Central memory CD8-positive, alpha-beta T cell (primary cell): ENCODE data around the gene MMD.
"Not testable (repeated sequence)": the region's sequence is repeated elsewhere in the genome, so short reads cannot be mapped to it uniquely, and the experiment has no call there.

Source experiments
- ATAC-seq: fragments of 150-1000 bp; cut with Tn5 transposase; replicated peaks from 2 replicates; pipeline ENCODE4 v1.10.0; 2022; ENCODE audit warnings: mild to moderate bottlenecking, moderate FRiP score, moderate number of reproducible peaks; ENCODE audit not compliant: poor library complexity, severe bottlenecking; ENCODE audit errors: extremely low read depth
- DNase-seq, 2 donors: peaks; one replicate each; pipeline ENCODE4 v3.0.0; 2021; ENCODE audit warnings: low spot score in 2 of 2
- H3K27ac Mint-ChIP-seq: one replicate; pipeline ENCODE4 v1.8.0; 2022; ENCODE audit warnings: low read depth, mild to moderate bottlenecking, moderate library complexity, mixed read lengths
- H3K27me3 Mint-ChIP-seq: one replicate; pipeline ENCODE4 v1.8.0; 2022; ENCODE audit warnings: mixed read lengths
- H3K36me3 Mint-ChIP-seq: one replicate; pipeline ENCODE4 v1.8.0; 2022; ENCODE audit warnings: mild to moderate bottlenecking, moderate library complexity, mixed read lengths; ENCODE audit not compliant: insufficient read depth
- H3K4me1 Mint-ChIP-seq: one replicate; pipeline ENCODE4 v1.8.0; 2022; ENCODE audit warnings: mixed read lengths
- H3K4me3 Mint-ChIP-seq: one replicate; pipeline ENCODE4 v1.8.0; 2022; ENCODE audit warnings: mild to moderate bottlenecking, moderate library complexity, mixed read lengths
- H3K9me3 Mint-ChIP-seq: one replicate; pipeline ENCODE4 v1.8.0; 2022; ENCODE audit warnings: mixed read lengths

Gene MMD

DNA sequence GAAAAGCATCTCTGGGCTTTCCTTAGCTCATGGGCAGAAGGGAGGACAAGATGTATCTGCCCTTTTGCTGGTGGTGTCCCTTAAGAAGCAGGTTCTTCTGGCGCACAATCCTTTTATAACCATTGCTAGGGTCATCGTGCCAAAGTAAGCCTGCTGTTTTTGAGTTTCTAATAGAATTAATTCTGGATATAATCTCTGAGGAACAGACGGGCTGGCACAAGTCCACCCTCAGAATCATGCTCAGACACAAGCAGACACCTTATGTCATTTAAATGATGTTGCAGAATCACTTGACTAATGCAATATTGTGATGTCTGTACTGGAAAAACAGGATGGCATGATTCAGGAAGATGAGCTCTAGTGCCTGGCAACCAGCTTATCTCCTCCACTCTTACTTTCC lies 18.8 kb upstream of the MMD start:
- ATAC-seq (no peak), DNase-seq (no peak)
- no peaks in the 10 kb centered on the region for H3K36me3 Mint-ChIP-seq
- H3K4me1 Mint-ChIP-seq = no peaks in the 10 kb centered on the region
- no peak overlapping the region for H3K27ac Mint-ChIP-seq
- peaks cover 18% of the 10 kb centered on the region for H3K27me3 Mint-ChIP-seq
- no peak overlapping the region for H3K4me3 Mint-ChIP-seq
- H3K9me3 Mint-ChIP-seq = no peaks in the 10 kb centered on the region

DNA sequence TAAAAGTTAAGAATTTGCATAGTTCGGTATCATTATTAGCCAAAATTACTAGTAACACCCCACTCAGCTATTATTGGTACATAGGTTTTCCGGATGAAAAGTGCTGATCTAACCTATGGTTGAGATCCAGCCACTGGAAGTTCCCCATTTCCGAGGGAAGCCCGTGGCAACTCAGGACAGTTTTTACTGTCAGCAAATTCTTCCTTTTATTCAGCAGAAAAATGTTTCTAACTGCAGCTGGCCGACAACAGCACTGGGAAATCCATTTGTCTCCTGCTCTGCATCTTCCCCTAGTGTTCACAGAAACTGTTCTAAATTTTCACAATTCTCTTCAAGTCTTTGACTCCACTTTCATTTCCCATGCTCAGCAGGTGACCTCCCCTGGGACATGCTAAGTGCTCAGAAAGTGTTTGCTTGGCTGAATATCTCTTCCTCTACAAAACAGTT lies 15.5 kb upstream of the MMD start:
- Mint-ChIP-seq H3K4me1 (no peaks in the 10 kb centered on the region), H3K27ac (no peak overlapping the region), H3K27me3 (peaks cover 28% of the 10 kb centered on the region), H3K36me3 (no peaks in the 10 kb centered on the region), H3K4me3 (no peak overlapping the region), H3K9me3 (no peaks in the 10 kb centered on the region)
- ATAC-seq = no peak
- DNase-seq = no peak

DNA sequence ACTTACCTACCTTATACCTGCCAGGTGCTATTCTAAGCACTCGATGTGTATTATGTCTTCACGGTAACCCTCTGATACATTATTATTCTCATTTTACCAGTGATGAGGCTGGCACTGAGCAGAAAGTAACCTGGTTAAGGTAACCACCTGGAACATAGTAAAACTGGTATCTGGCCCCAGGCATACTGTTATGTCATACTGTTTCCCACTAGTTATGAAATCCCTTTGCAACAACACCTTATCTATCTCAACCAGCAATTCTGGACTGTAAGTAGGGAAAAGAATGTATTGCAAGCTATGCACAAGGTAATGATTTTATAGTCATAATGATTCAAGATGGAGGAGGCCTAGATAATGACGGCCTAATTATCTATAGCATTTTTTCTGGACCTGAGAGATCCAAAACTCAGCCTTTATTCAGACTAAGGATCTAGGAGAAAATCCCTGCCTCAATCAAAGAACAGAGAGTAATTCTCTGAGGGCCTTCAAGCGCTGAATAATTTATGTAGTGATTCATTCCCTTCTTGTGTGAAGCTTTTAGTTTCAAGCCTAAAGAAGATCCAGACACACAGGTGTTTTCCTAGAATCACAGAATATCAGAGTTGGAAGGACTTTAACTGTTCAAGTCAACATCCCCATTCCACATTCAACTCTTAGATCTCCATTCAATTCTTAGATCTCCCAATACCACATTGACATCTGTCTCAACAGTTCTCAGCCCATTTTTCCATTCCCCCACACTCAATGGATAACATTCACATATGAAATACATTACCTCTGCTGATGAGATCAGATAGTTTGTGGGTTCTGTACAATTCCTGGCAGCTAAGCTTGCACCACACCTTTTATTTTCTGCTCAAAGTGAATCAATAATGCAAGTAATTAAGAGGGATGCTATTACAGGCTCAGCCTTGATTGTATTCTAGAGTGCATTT lies 14.9 kb upstream of the MMD start:
- ATAC-seq = no peak

DNA sequence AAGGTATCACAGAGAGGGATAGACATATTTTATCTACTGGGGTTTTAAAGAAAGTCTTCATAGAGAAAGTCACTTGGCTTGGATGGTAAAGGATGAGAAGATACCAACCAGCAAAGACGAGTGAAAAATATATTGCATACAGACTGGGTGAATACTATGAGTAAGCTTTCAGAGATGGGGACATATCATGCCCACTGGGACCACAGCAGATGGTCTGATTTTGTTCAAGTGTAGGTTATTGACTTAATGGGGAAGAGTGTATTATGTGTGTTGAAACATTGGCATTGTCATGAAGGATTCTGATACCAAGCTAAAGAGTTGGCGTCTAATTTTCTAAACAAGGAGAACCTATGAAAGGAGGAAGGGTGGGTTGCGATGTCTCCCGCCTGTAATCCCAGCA lies 13.8 kb upstream of the MMD start:
- H3K27ac Mint-ChIP-seq = no peak overlapping the region
- DNase-seq = no peak
- H3K4me3 Mint-ChIP-seq = no peak overlapping the region
- no peaks in the 10 kb centered on the region for H3K36me3 Mint-ChIP-seq
- no peak for ATAC-seq
- H3K4me1 Mint-ChIP-seq = no peaks in the 10 kb centered on the region
- H3K9me3 Mint-ChIP-seq = no peaks in the 10 kb centered on the region
- H3K27me3 Mint-ChIP-seq = peaks cover 28% of the 10 kb centered on the region

More for the DNA sequence above, 14.9 kb upstream of the MMD start:
- Mint-ChIP-seq H3K4me3 (no peak overlapping the region), H3K36me3 (no peaks in the 10 kb centered on the region), H3K4me1 (no peaks in the 10 kb centered on the region), H3K27ac (no peak overlapping the region), H3K27me3 (peaks cover 28% of the 10 kb centered on the region), H3K9me3 (no peaks in the 10 kb centered on the region)
- no peak for DNase-seq

DNA sequence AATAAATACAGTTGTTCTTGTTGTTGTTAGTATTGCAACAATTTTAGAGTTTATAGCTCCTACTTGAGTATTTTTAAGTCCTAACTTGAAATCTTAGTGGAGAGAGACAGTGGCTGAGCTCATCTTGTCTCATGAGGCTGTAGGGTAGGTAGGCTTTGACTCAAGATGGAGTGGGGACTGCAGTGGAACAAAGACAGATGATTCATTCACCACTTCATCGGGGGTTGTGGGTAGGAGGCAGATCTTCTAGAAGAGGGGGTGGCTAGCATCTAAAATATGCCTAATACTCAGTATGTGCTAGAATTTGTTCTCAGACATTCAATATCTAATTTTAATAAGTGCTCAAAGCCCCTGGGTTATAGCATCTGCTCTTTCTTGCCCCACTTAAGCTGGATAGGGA lies 13.1 kb upstream of the MMD start:
- Mint-ChIP-seq H3K4me1 (no peaks in the 10 kb centered on the region), H3K27ac (no peak overlapping the region), H3K27me3 (peaks cover 28% of the 10 kb centered on the region), H3K4me3 (no peak overlapping the region), H3K9me3 (no peaks in the 10 kb centered on the region), H3K36me3 (no peaks in the 10 kb centered on the region)
- no peak for DNase-seq
- ATAC-seq = no peak

DNA sequence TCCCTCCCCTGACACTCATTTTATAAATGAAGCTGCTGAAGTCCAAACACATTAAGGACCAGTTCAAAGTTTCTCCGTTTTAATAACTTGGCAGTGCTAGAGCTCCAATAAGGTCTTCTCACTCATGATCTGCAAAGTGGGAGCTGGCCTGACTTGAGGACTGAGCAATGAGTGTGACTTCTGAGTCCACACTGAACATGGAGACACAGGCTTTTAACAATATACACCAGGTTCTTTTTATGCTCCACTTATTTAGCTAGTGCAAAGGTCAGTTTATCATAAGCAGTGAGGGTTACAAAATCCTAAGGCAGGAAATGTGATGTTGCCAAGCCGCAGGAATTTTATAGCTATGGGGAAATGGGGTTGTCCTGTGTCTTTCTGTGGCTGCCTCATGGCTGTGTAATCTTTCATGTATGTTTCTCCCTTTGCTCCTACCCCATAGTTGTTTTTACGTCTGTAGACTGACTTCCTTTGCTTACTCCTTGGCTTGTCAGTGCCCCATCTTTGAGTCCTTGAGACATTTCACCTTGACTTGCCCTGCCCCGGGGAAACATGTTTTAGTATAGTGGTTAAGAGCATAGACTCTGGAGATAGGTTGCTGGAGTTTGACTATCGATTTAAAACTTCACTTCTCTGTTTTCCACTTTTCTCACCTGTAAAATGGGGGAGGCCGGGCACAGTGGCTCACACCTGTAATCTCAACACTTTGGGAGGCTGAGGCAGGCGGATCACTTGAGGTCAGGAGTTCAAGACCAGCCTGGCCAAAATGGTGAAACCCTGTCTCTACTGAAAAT lies 12.2 kb upstream of the MMD start:
- DNase-seq (no peak), ATAC-seq (no peak)
- Mint-ChIP-seq H3K27me3 (peaks cover 32% of the 10 kb centered on the region), H3K4me3 (no peak overlapping the region), H3K9me3 (no peaks in the 10 kb centered on the region), H3K4me1 (no peaks in the 10 kb centered on the region), H3K27ac (no peak overlapping the region), H3K36me3 (no peaks in the 10 kb centered on the region)

DNA sequence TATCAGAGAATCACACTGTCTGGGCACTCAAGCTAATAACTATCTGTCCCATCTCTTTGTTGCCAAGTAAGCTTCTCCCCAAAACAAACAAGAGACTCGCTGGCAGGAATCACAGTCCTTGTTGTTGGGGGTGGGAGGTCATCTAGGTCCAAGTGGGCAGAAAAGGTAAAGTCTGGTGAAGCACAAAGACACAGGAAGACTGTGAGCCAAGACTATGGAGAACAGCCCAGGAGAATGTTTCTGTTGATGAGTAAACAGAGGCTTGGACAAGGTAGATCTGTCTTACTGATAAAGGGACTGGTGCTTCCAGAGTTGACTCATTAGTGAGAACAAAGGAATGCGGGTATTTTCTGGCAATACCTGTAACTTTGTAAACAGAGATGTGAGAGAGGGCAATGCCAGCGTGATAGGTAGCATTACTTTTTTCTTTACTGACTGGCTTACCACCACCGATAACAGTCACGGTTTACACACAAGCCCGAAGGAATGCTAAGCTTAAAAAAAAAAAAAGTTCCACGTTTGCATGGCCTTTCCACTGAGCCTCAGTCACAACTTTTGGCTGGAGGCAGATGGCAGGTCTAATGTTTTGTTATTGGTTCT lies 11.5 kb upstream of the MMD start:
- DNase-seq (no peak), ATAC-seq (no peak)
- Mint-ChIP-seq H3K4me3 (no peak overlapping the region), H3K36me3 (no peaks in the 10 kb centered on the region), H3K4me1 (no peaks in the 10 kb centered on the region), H3K27ac (no peak overlapping the region), H3K9me3 (no peaks in the 10 kb centered on the region), H3K27me3 (peaks cover 34% of the 10 kb centered on the region)

DNA sequence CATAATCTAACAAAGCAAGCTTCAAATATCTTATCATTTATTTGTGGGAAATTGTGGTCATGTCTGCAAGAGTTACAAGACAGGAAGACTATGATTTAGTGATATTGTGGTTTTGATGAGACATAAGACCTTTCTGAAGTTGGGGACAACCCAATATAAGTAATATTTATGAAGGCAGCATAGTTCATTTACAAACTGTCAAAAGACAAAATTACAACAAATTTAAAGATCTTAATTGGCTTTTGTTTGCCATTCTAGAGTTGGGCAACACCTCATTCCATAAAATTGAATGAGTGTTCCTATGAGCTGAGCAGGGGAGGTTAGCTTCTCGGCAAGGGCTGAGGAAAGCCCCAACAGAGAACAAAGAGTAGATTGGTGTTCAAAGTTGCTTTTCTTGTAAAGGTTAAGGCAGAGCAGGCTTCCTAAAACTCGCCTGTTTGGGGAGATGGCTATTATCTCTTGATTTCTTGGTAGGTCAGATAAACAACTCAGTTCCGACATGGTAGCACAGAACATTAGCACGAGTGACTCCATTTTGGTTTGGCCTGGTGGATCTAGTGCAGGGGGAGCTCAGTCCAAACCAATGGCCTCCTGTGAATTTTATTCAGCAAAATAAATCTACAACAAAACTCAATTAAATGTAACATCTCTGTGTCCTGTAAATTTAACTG lies 10.9 kb upstream of the MMD start:
- Mint-ChIP-seq H3K4me1 (no peaks in the 10 kb centered on the region), H3K9me3 (no peaks in the 10 kb centered on the region), H3K36me3 (no peaks in the 10 kb centered on the region), H3K27me3 (peaks cover 34% of the 10 kb centered on the region), H3K4me3 (no peak overlapping the region), H3K27ac (no peak overlapping the region)
- no peak for DNase-seq
- no peak for ATAC-seq

DNA sequence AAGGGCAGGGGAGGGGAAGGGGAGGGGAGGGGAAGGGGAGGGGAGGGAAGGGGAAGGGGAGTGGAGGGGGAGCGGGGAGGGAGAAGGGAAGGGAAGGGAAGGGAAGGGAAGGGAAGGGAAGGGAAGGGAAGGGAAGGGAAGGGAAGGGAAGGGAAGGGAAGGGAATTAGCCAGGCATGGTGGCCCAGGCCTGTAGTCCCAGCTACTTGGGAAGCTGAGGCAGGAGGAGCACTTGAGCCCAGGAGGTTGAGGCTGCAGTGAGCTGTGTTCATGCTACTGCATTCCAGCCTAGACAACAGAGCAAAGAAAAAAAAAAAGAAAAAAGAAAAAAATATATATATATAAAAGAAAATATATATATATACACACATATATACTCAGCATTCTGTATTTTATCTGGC lies 10.3 kb upstream of the MMD start:
- not testable (repeated sequence) for H3K9me3 Mint-ChIP-seq, H3K27ac Mint-ChIP-seq, H3K4me1 Mint-ChIP-seq, H3K36me3 Mint-ChIP-seq, H3K4me3 Mint-ChIP-seq, ATAC-seq, DNase-seq
- peaks cover 34% of the 10 kb centered on the region for H3K27me3 Mint-ChIP-seq

DNA sequence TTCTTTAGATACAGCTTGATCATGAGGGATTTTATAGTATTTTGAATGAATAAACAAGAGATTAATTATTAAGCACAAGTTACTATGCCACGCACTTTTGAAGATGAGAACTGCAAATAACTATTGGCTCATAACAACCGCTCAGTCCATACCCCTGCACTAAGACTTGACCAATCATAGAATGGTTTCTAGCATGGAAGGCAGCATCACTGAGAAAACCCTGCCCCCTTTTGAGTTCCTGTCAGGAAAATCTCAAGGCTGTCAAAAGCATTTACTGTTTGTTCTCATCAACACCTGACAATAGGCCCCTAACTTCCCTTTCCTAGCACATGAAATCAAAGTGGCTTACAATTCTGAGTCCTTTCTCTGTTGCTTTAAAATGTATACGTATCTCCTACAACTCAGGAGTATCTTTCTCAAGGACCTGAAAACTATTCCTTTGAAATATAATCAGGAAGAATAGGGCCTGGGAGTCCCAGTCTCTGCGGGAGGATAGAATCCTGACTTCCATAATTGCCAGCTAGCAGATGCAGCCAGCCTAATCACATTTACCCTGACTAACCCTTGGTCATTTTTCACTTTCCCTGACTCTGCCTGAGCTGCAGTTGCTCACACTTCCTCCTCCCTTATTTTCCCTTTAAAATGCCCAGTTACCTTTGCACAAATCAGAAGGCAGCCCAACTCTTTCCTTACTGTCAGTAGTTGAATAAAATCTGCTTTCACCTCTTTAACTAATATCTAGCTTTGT lies 9.1 kb upstream of the MMD start:
- no peaks in the 10 kb centered on the region for H3K36me3 Mint-ChIP-seq
- H3K27me3 Mint-ChIP-seq = peaks cover 41% of the 10 kb centered on the region
- no peak for DNase-seq
- H3K4me3 Mint-ChIP-seq = no peak overlapping the region
- no peak for ATAC-seq
- no peaks in the 10 kb centered on the region for H3K9me3 Mint-ChIP-seq
- H3K4me1 Mint-ChIP-seq = no peaks in the 10 kb centered on the region
- H3K27ac Mint-ChIP-seq = no peak overlapping the region

DNA sequence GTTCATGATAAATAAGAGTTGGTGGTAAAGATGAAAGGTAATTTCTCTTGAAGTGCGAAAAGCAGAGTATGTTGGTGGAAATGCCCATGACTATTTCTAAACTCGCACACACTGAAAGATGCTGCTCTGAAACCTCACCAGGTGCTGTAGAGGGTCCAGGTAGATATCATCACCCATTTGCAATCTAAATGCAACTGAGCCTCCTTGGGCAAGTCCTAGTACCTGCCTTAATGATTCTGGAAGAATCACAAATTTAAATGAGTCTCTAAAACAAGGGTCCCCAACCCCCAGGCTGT lies 5.9 kb upstream of the MMD start:
- no peak overlapping the region for H3K27ac Mint-ChIP-seq
- no peak for ATAC-seq

More for the DNA sequence above, 5.9 kb upstream of the MMD start:
- no peaks in the 10 kb centered on the region for H3K9me3 Mint-ChIP-seq
- no peak for DNase-seq
- H3K36me3 Mint-ChIP-seq = peaks cover 4% of the 10 kb centered on the region
- no peak overlapping the region for H3K4me3 Mint-ChIP-seq
- no peaks in the 10 kb centered on the region for H3K4me1 Mint-ChIP-seq
- H3K27me3 Mint-ChIP-seq = peaks cover 60% of the 10 kb centered on the region
